BLaER1 (cell line): ENCODE measurements around the gene TMEM176A.
"Not testable (repeated sequence)": the region's sequence is repeated elsewhere in the genome, so short reads cannot be mapped to it uniquely, and the experiment has no call there.

Experiments
- H3K27ac ChIP-seq: shearing (Covaris generic); formaldehyde crosslinking; 2 replicates; pipeline ENCODE4 v1.8.1; 2022
- H3K27me3 ChIP-seq: shearing (Covaris generic); formaldehyde crosslinking; 2 replicates; pipeline ENCODE4 v1.8.1; 2022
- H3K36me3 ChIP-seq: shearing (Covaris generic); formaldehyde crosslinking; 2 replicates; pipeline ENCODE4 v1.8.1; 2022
- H3K4me1 ChIP-seq: shearing (Covaris generic); formaldehyde crosslinking; 2 replicates; pipeline ENCODE4 v1.8.1; 2022
- H3K4me2 ChIP-seq: shearing (Covaris generic); formaldehyde crosslinking; 2 replicates; pipeline ENCODE4 v1.8.1; 2022
- H3K4me3 ChIP-seq: shearing (Covaris generic); formaldehyde crosslinking; 2 replicates; pipeline ENCODE4 v1.8.1; 2022
- H3K9ac ChIP-seq: shearing (Covaris generic); formaldehyde crosslinking; 2 replicates; pipeline ENCODE4 v1.8.1; 2022
- H3K9me3 ChIP-seq: shearing (Covaris generic); formaldehyde crosslinking; 2 replicates; pipeline ENCODE4 v1.8.1; 2022
- H4K20me1 ChIP-seq: shearing (Covaris generic); formaldehyde crosslinking; 2 replicates; pipeline ENCODE4 v1.8.1; 2022
- Cebpa-rat ChIP-seq: shearing (Covaris generic); IDR thresholded peaks from 2 replicates; pipeline ENCODE4 v1.8.1; 2022

TMEM176A gene

DNA sequence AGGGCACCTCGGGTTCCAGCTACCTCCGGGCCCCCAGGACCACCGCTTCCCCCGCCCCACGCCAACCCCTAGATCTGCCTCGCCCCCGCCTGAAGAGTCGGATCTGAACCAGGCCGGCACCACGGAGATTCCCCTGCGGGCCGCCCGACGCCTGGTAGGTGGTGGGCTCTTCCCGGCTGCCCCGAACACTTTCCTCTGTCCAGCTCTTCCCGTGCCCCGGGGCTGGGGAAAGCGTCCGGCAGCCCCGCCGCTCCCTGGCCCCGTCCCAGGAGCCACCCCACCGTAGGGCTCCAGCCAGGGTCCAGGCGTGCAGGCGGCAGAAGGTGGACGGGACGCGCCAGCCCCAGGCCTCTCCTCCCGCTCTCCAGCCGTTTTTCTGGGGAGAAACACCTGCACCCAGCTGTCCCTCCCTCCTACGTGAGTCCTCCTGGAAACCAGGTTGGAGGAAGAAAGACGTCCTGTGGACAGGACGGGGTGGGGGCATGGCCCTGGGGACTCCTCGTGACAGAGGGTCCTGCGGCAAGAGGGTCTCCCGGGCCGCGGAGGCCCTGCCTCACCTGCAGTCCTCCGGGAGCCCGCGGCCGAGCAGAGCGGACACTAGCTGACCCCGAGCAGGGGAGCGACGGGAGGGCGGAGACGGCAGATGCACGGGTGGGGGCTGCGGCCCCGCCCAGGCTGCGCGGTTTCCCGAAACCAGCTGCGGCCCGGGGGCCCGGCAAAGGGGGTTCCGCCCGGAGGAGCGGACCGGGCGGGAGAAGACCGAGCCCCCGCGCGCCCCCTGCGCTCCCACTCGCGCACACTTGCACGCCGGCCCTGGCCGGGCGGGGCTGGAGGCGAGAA lies 608 bp upstream of the TMEM176A start, which contains the start of gene TMEM176B:
TMEM176B (minus strand) TSS at position 624 of the 840 bp plus-strand sequence. CDS start 3,795 bp downstream, outside the sequence.
- peaks cover 8% of the 10 kb centered on the region; the same call in 1 of the 2 replicates for H3K9me3 ChIP-seq
- TF ChIP-seq Cebpa-rat: no peak
- no peak within 1 kb of the TSS for H3K27ac ChIP-seq
- peaks cover 8% of the 10 kb centered on the region for H3K4me1 ChIP-seq
- no peak within 1 kb of the TSS for H3K4me3 ChIP-seq
- no peak within 1 kb of the TSS for H3K4me2 ChIP-seq
- H3K9ac ChIP-seq: no peak within 1 kb of the TSS
- H3K36me3 ChIP-seq: no peaks in the 10 kb centered on the region
- no peaks in the 10 kb centered on the region for H3K27me3 ChIP-seq
- no peaks in the 10 kb centered on the region for H4K20me1 ChIP-seq

DNA sequence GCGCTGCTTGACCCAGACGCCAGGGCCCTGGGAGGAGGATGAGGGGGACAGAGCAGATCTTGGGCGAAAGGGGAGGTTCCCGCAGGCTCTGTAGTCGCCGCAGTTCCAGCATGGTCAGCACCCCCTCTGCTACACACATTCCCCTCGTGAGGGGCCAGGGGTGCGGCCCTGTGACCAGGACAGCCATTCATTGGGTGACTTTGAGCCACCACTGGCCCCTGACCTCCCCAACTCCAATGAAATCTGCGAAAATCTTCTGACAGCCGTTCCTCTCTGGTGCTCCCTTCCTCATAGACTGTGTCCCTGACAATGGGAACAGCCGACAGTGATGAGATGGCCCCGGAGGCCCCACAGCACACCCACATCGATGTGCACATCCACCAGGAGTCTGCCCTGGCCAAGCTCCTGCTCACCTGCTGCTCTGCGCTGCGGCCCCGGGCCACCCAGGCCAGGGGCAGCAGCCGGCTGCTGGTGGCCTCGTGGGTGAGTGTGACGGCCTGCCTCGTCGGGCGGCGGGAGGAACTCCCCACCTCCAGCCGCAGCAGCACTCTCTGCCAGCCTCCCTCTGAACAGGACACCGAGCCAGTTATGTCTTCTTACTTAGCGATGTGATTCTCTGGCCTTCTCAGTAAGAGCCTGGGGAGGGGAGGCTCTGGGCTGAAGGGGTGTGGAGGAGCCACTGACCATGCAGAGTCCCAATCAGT lies 825 bp downstream of the TMEM176A start:
- H3K4me3 ChIP-seq: no peak overlapping the region
- no peak for TF ChIP-seq Cebpa-rat

GRCh38 chr7:150801946-150802771 lies 1.6 kb downstream of the TMEM176A start:
- Histone ChIP-seq H3K4me2 (no peak overlapping the region), H3K9ac (no peak overlapping the region), H3K4me1 (no peaks in the 10 kb centered on the region), H3K4me3 (no peak overlapping the region), H3K9me3 (peaks cover 26% of the 10 kb centered on the region), H3K27me3 (no peaks in the 10 kb centered on the region), H4K20me1 (no peaks in the 10 kb centered on the region), H3K27ac (no peak overlapping the region), H3K36me3 (no peaks in the 10 kb centered on the region)
- no peak for TF ChIP-seq Cebpa-rat

More for the DNA sequence above, 825 bp downstream of the TMEM176A start:
- no peaks in the 10 kb centered on the region for H3K36me3 ChIP-seq
- no peak overlapping the region for H3K9ac ChIP-seq
- H4K20me1 ChIP-seq: no peaks in the 10 kb centered on the region
- H3K27me3 ChIP-seq: no peaks in the 10 kb centered on the region
- H3K4me1 ChIP-seq: no peaks in the 10 kb centered on the region
- H3K27ac ChIP-seq: no peak overlapping the region
- H3K4me2 ChIP-seq: no peak overlapping the region
- H3K9me3 ChIP-seq: peaks cover 20% of the 10 kb centered on the region

DNA sequence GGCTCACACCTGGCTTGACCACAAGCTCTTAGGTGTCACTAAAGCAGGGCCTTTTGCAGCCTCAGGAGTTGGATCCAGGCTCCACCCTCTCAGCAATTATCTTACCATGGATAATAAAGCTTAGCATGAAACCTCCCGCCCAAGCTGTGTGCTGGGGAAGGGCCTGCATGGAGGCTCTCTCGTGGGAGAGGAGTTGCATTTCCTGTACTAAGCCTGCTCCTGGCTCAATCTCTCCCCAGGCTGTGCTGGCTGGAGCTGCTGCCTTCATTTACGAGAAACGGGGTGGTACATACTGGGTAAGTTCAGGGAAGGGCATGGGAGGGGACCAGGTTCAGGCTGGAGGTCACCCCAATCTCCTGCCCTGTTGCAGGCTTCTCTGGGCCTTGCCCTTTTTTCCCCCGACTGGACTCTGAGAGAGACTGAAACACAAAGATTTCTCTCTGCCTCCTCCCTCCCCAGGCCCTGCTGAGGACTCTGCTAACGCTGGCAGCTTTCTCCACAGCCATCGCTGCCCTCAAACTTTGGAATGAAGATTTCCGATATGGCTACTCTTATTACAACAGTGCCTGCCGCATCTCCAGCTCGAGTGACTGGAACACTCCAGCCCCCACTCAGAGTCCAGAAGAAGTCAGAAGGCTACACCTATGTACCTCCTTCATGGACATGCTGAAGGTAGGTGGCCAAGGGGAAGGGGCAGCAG lies 2.7 kb downstream of the TMEM176A start:
- no peak overlapping the region for H3K4me3 ChIP-seq
- H3K9ac ChIP-seq: no peak overlapping the region
- no peaks in the 10 kb centered on the region for H3K36me3 ChIP-seq
- H3K9me3 ChIP-seq: peaks cover 33% of the 10 kb centered on the region
- H3K4me1 ChIP-seq: no peaks in the 10 kb centered on the region
- TF ChIP-seq Cebpa-rat: no peak
- H4K20me1 ChIP-seq: no peaks in the 10 kb centered on the region
- H3K4me2 ChIP-seq: no peak overlapping the region
- no peaks in the 10 kb centered on the region for H3K27me3 ChIP-seq
- no peak overlapping the region for H3K27ac ChIP-seq

- Histone ChIP-seq H4K20me1 (no peaks in the 10 kb centered on the region), H3K9me3 (peaks cover 33% of the 10 kb centered on the region), H3K4me2 (no peak overlapping the region), H3K27me3 (no peaks in the 10 kb centered on the region), H3K4me3 (no peak overlapping the region), H3K4me1 (no peaks in the 10 kb centered on the region), H3K9ac (no peak overlapping the region), H3K27ac (no peak overlapping the region), H3K36me3 (no peaks in the 10 kb centered on the region)
- no peak for TF ChIP-seq Cebpa-rat
These were observed 4.2 kb downstream of the TMEM176A start for GRCh38 chr7:150804802-150805201.

DNA sequence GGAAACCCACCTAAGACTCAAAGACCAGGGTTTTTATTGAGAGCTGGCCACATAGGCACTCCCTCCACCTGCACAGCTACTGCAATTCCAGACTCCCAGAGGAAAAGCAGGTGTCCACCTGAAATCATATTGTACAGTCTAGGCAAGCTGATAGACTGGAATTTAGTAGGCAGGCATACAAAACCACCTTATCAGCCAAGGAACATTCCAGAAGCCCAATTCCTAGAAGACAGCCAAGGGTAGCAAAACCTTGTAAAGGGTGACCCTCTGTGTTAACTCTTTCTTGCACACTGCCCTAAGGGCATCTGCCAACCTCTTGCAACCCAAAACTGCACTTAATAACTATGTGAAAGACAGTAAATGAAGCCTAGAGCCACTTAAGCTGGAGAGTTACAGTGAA lies 5.3 kb downstream of the TMEM176A start:
- H3K27me3 ChIP-seq: no peaks in the 10 kb centered on the region
- peaks cover 31% of the 10 kb centered on the region for H3K9me3 ChIP-seq
- H3K4me3 ChIP-seq: no peak overlapping the region
- no peak overlapping the region for H3K4me2 ChIP-seq
- no peaks in the 10 kb centered on the region for H4K20me1 ChIP-seq
- no peak overlapping the region for H3K9ac ChIP-seq
- no peak for TF ChIP-seq Cebpa-rat
- H3K4me1 ChIP-seq: no peaks in the 10 kb centered on the region
- H3K27ac ChIP-seq: no peak overlapping the region
- H3K36me3 ChIP-seq: no peaks in the 10 kb centered on the region

GRCh38 chr7:150806454-150806853 lies 5.9 kb downstream of the TMEM176A start:
- Histone ChIP-seq H3K9me3 (peaks cover 28% of the 10 kb centered on the region), H3K36me3 (no peaks in the 10 kb centered on the region), H3K4me3 (no peak overlapping the region), H3K27me3 (no peaks in the 10 kb centered on the region), H3K9ac (no peak overlapping the region), H3K4me2 (no peak overlapping the region), H3K4me1 (no peaks in the 10 kb centered on the region), H4K20me1 (no peaks in the 10 kb centered on the region), H3K27ac (no peak overlapping the region)
- no peak for TF ChIP-seq Cebpa-rat

DNA sequence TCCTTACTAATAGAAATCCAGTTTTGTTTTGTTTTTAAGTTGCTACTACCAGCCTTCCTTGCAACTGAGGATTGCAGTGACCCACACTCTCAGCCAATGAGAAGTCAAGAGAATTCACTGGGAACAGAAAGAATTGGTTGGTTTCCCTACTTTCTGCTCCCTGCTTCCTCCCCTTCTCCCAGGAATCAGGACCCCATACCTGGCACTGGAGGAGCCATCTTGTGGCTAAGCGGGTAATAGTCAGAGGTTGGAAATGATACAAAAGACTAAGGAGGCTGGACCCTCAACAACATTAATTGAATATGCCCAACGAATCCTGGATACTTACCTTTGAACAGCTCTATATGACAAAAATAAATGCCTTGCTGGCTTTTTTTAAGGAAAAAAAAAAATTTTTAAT lies 6.3 kb downstream of the TMEM176A start:
- Histone ChIP-seq H3K4me3 (no peak overlapping the region), H3K9me3 (peaks cover 28% of the 10 kb centered on the region), H3K27me3 (no peaks in the 10 kb centered on the region), H3K36me3 (no peaks in the 10 kb centered on the region), H3K27ac (no peak overlapping the region), H3K9ac (no peak overlapping the region), H4K20me1 (no peaks in the 10 kb centered on the region), H3K4me2 (no peak overlapping the region), H3K4me1 (no peaks in the 10 kb centered on the region)
- no peak for TF ChIP-seq Cebpa-rat

DNA sequence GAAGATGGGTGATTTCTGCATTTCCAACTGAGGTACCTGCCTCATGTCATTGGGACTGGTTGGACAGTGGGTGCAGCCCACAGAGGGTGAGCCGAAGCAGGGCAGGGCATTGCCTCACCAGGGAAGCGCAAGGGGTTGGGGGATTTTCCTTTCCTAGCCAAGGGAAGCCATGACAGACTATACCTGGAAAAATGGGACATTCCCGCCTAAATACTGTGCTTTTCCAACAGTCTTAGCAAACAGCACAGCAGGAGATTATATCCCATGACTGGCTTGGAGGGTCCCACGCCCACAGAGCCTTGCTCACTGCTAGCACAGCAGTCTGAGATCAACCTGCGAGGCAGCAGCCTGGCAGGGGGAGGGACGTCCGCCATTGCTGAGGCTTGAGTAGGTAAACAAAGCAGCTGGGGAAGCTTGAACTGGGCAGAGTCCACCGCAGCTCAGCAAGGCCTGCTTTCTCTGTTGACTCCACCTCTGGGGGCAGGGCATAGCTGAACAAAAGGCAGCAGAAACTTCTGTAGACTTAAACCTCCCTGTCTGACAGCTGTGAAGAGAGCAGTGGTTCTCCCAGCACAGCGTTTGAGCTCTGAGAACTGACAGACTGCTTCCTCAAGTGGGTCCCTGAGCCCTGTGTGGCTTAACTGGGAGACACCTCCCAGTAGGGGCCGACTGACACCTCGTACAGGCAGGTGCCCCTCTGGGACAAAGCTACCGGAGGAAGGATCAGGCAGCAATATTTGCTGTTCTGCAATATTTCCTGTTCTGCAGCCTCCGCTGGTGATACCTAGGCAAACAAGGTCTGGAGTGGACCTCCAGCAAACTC lies 7.3 kb downstream of the TMEM176A start:
- not testable (repeated sequence) for H3K4me2 ChIP-seq, H3K9ac ChIP-seq, H4K20me1 ChIP-seq, H3K36me3 ChIP-seq, H3K4me3 ChIP-seq, H3K27ac ChIP-seq, H3K4me1 ChIP-seq, H3K27me3 ChIP-seq
- peaks cover 28% of the 10 kb centered on the region for H3K9me3 ChIP-seq
